ENCODE data around the gene WHAMM.
A peak's percentile ranks its signal among the peaks of the same experiment; 100 is the strongest.

WHAMM gene

DNA sequence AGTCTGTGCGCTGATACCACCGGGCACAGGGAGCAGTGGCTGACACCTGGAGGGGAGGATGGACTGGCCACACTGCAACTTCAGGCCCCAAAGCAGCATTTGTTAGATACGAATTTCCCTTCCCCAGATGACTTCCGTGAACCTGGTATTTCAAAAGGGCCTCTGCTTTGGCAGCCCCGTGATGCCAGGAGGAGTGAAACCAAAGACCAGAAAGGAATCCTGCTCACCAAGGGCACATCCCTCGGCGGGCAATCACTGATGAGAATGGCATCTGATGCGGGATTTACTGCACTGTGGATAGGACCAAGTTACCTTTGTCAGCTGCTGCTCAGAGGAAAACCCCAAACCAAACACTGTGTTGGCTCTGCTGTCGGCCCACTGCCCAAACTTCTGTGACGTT is 65.5 kb downstream of the WHAMM start:
- no peaks in the 10 kb centered on the region for H3K9me3 ChIP-seq (replicated peaks; ENCODE audit: low read length)
- no peak overlapping the region for H3K9ac ChIP-seq (ENCODE audit: low read depth, low read length)
- no peak overlapping the region for H3K4me3 ChIP-seq (ENCODE audit: low read length)
- H3K4me2 ChIP-seq (ENCODE audit: low read length) = peak overlapping the region; percentile 68
- no peaks in the 10 kb centered on the region for H3K36me3 ChIP-seq (ENCODE audit: insufficient read depth, low read length)
- H3K27me3 ChIP-seq (ENCODE audit: control insufficient read depth, insufficient read depth, low read length) = no peaks in the 10 kb centered on the region
- H3K4me1 ChIP-seq (ENCODE audit: control insufficient read depth, insufficient read depth, low read length) = peaks cover 19% of the 10 kb centered on the region

GRCh38 chr15:82875411-82876003 is 66.1 kb downstream of the WHAMM start:
- H3K9ac ChIP-seq (ENCODE audit: low read depth, low read length) = no peak overlapping the region

DNA sequence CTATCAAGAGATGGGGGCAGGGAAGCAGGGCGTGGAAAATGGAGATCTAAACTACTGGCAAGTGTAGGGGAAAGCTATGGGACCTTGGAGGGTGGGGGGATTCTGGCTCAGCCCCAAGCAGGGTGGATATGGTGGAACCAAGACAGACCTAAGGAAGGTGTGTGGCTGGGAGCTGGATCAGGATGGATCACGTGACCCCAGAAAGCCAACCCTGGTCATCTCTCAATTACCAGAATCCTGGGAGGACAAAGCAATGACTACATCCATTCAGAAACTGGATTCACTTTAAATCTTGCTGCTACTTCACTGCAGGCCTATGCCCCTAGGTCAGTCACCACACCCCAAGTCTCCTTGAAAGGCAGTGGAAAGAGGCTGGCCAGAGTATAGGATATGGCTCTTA is 68.4 kb downstream of the WHAMM start:
- Histone ChIP-seq H3K9me3 (replicated peaks; ENCODE audit: low read length) (no peaks in the 10 kb centered on the region), H3K4me3 (ENCODE audit: low read length) (no peak overlapping the region), H3K9ac (ENCODE audit: low read depth, low read length) (no peak overlapping the region), H3K27me3 (ENCODE audit: control insufficient read depth, insufficient read depth, low read length) (no peaks in the 10 kb centered on the region), H3K36me3 (ENCODE audit: insufficient read depth, low read length) (no peaks in the 10 kb centered on the region), H3K4me2 (ENCODE audit: low read length) (no peak overlapping the region), H3K4me1 (ENCODE audit: control insufficient read depth, insufficient read depth, low read length) (peaks cover 15% of the 10 kb centered on the region)

More at GRCh38 chr15:82875411-82876003, 66.1 kb downstream of the WHAMM start:
- Histone ChIP-seq H3K4me3 (ENCODE audit: low read length) (peak overlapping the region; percentile 27), H3K4me1 (ENCODE audit: control insufficient read depth, insufficient read depth, low read length) (peaks cover 19% of the 10 kb centered on the region), H3K27me3 (ENCODE audit: control insufficient read depth, insufficient read depth, low read length) (no peaks in the 10 kb centered on the region), H3K36me3 (ENCODE audit: insufficient read depth, low read length) (no peaks in the 10 kb centered on the region), H3K9me3 (replicated peaks; ENCODE audit: low read length) (no peaks in the 10 kb centered on the region), H3K4me2 (ENCODE audit: low read length) (peak overlapping the region; percentile 68)

DNA sequence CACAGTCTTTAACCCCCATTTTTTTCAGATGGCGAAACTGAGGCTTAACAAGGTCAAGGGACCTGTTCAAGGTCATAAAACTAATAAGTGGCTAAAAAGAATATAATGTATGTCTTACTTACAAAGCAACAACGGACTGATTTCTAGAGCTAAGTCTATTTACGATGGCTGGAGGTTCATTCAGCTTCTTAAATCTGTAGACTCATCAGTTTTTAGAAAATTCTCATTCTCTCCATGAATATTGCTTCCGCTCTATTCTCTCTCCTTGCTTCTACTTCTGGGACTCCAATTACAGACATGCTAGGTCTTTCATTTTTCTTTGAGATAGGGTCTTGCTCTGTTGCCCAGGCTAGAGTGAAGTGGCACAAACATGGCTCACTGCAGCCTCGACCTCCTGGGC is 68.9 kb downstream of the WHAMM start:
- H3K4me2 ChIP-seq (ENCODE audit: low read length) = no peak overlapping the region
- peaks cover 15% of the 10 kb centered on the region for H3K4me1 ChIP-seq (ENCODE audit: control insufficient read depth, insufficient read depth, low read length)
- H3K4me3 ChIP-seq (ENCODE audit: low read length) = no peak overlapping the region
- no peaks in the 10 kb centered on the region for H3K36me3 ChIP-seq (ENCODE audit: insufficient read depth, low read length)
- no peak overlapping the region for H3K9ac ChIP-seq (ENCODE audit: low read depth, low read length)
- H3K9me3 ChIP-seq (replicated peaks; ENCODE audit: low read length) = no peaks in the 10 kb centered on the region
- H3K27me3 ChIP-seq (ENCODE audit: control insufficient read depth, insufficient read depth, low read length) = no peaks in the 10 kb centered on the region

- Histone ChIP-seq H3K9ac (ENCODE audit: low read depth, low read length) (no peak overlapping the region), H3K4me1 (ENCODE audit: control insufficient read depth, insufficient read depth, low read length) (peaks cover 5% of the 10 kb centered on the region), H3K36me3 (ENCODE audit: insufficient read depth, low read length) (no peaks in the 10 kb centered on the region), H3K4me2 (ENCODE audit: low read length) (no peak overlapping the region), H3K27me3 (ENCODE audit: control insufficient read depth, insufficient read depth, low read length) (no peaks in the 10 kb centered on the region), H3K9me3 (replicated peaks; ENCODE audit: low read length) (no peaks in the 10 kb centered on the region), H3K4me3 (ENCODE audit: low read length) (no peak overlapping the region)
Measured at GRCh38 chr15:82880704-82881103, 71.3 kb downstream of the WHAMM start.

DNA sequence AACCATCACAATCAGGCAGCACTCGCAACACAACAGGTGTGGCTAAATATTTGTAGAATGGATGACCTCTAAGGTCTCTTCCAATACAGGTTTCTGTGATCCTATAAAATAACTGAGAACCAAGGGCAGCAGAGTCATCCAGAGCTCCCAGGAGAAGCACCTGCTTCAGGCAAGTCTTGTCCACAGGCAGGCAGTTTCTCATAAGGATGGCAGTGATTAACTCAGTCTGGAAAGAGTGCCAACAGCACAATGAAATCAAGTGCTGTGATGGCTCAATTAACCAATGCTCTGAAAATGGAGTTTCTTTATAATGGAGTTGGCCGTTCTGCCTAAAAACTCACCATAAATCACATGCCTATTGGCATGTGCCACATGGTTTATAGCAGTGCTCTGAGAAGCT is 72.3 kb downstream of the WHAMM start:
- H3K36me3 ChIP-seq (ENCODE audit: insufficient read depth, low read length) = no peaks in the 10 kb centered on the region
- H3K27me3 ChIP-seq (ENCODE audit: control insufficient read depth, insufficient read depth, low read length) = no peaks in the 10 kb centered on the region
- H3K9me3 ChIP-seq (replicated peaks; ENCODE audit: low read length) = no peaks in the 10 kb centered on the region
- no peak overlapping the region for H3K4me3 ChIP-seq (ENCODE audit: low read length)
- H3K4me2 ChIP-seq (ENCODE audit: low read length) = no peak overlapping the region
- H3K4me1 ChIP-seq (ENCODE audit: control insufficient read depth, insufficient read depth, low read length) = no peaks in the 10 kb centered on the region
- H3K9ac ChIP-seq (ENCODE audit: low read depth, low read length) = no peak overlapping the region

DNA sequence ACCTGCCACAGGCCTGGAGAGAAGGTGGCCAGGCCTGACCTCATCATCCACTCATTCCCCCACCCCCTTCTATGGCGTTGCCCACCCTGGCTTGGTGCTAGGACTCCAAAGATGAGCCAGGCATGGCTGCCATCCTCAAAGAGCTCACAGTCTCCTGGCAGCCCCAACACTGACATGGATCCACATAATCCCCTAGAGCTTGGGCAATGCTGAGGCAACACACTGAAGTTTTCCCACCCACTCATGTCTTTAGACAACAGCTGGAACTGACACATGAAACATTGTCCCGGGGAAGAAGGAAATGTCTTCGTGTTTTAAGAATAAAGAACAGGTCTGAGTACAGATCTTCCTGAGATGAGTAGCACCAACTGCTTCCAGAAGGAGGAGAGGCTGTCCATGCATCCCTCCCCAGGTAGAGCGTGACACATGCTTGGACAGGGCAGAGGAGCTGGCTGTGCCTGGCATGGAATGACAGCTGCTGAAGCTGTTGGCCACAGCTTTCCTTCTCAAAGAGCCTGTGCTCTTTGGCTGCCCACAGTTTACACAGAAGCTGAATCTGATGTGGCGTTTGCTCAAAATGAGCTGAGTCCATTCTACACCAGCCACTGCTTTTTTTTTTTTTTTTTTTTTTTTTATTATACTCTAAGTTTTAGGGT is 73.0 kb downstream of the WHAMM start:
- Histone ChIP-seq H3K4me2 (ENCODE audit: low read length) (no peak overlapping the region), H3K4me3 (ENCODE audit: low read length) (no peak overlapping the region), H3K9me3 (replicated peaks; ENCODE audit: low read length) (no peaks in the 10 kb centered on the region), H3K36me3 (ENCODE audit: insufficient read depth, low read length) (no peaks in the 10 kb centered on the region), H3K9ac (ENCODE audit: low read depth, low read length) (no peak overlapping the region), H3K4me1 (ENCODE audit: control insufficient read depth, insufficient read depth, low read length) (no peaks in the 10 kb centered on the region), H3K27me3 (ENCODE audit: control insufficient read depth, insufficient read depth, low read length) (no peaks in the 10 kb centered on the region)

All from skeletal muscle satellite cell (primary cell).